HepG2 (cell line): ENCODE measurements around the gene UGT2B15. TPM values are rescaled to one million over a fixed set of nuclear protein-coding genes. Genes with fewer than 3 reads are reported as not detected.

ENCODE experiments used
- ATAC-seq: fragments of 200-7000 bp; cut with Tn5 transposase; 3 replicates; pipeline ENCODE4 v1.9.1; 2020; ENCODE audit warnings: mild to moderate bottlenecking, moderate library complexity
- BruUV-seq: library from RNA; stranded (reverse); fragments of 400-500 nt; replicated peaks from 2 replicates; lab custom pipeline; 2021; lab: Mats Ljungman, UMichigan
- CTCF ChIA-PET: fragments of 300-600 bp; formaldehyde crosslinking; extraction: SDS; loops from one replicate; lab custom pipeline; 2021; ENCODE audit warnings: low total read pairs, inconsistent platforms, low intra/inter-chr PET ratio; lab: Yijun Ruan, JAX
- POLR2A ChIA-PET: fragments of 350-600 bp; sonication (Branson Sonifier 250); formaldehyde crosslinking; loops from one replicate; lab custom pipeline; 2020; ENCODE audit warnings: antibody characterized with exemption, inconsistent platforms; lab: Yijun Ruan, JAX
- DNase-seq: peaks from one replicate; pipeline ENCODE4 v3.0.0-alpha.2; 2015; ENCODE audit warnings: low spot score
- FAIRE-seq: peaks from 3 replicates; lab custom pipeline; 2011; peaks lifted over from hg19 to GRCh38; lab: Jason Lieb, UNC
- H2AFZ ChIP-seq: one replicate; pipeline ENCODE4 v1.6.1; 2011; ENCODE audit warnings: low read length, inconsistent platforms
- H3K27ac ChIP-seq: fragments of 300-600 bp; 3 replicates; pipeline ENCODE4 v1.8.0; 2011; ENCODE audit warnings: mixed run types, mild to moderate bottlenecking, mixed read lengths, low read length, inconsistent platforms; ENCODE audit not compliant: insufficient read depth; ENCODE audit errors: extremely low read length
- H3K27me3 ChIP-seq, 2 experiments: fragments of 200-600 bp in 1 of 2; 2 replicates in 1 of 2; 3 replicates in 1 of 2; pipeline versions ENCODE4 v1.6.0 to v1.8.0; 2011; ENCODE audit warnings: low read length in 2 of 2, mild to moderate bottlenecking in 2 of 2, moderate library complexity in 2 of 2, inconsistent platforms in 1 of 2; ENCODE audit not compliant: insufficient read depth in 2 of 2, control insufficient read depth in 1 of 2
- H3K36me3 ChIP-seq, 2 experiments: fragments of 200-600 bp in 1 of 2; replicated peaks in 1 of 2; 2 replicates in 1 of 2; 3 replicates in 1 of 2; pipeline versions ENCODE4 v1.5.1 to v1.8.0; 2011; ENCODE audit warnings: low read length in 2 of 2, inconsistent platforms in 1 of 2; ENCODE audit not compliant: insufficient read depth in 2 of 2, control insufficient read depth in 1 of 2
- H3K4me1 ChIP-seq: 2 replicates; pipeline ENCODE4 v1.5.1; 2012; ENCODE audit warnings: low read length, inconsistent platforms; ENCODE audit not compliant: insufficient read depth
- H3K4me2 ChIP-seq: 2 replicates; pipeline ENCODE4 v1.6.0; 2011; ENCODE audit warnings: low read depth, low read length, inconsistent platforms
- H3K4me3 ChIP-seq, 3 experiments: fragments of 200-600 bp in 1 of 3; sonication (generic), shearing (Covaris generic) in 1 of 3; replicated peaks in 1 of 3; 2 replicates each; pipeline ENCODE4 v1.5.1; 2011 to 2016; ENCODE audit warnings: low read length in 3 of 3, inconsistent platforms in 2 of 3, low read depth in 2 of 3, mild to moderate bottlenecking in 2 of 3, control low read depth in 1 of 3, mixed read lengths in 1 of 3; ENCODE audit not compliant: insufficient read depth in 1 of 3
- H3K79me2 ChIP-seq: one replicate; pipeline ENCODE4 v1.6.1; 2011; ENCODE audit warnings: low read length, inconsistent platforms; ENCODE audit not compliant: insufficient read depth
- H3K9ac ChIP-seq: 2 replicates; pipeline ENCODE4 v1.6.0; 2011; ENCODE audit warnings: mild to moderate bottlenecking, low read depth, low read length, inconsistent platforms; ENCODE audit not compliant: insufficient read depth
- H3K9me3 ChIP-seq: 2 replicates; pipeline ENCODE4 v1.5.1; 2012; ENCODE audit warnings: mild to moderate bottlenecking, low read length
- H4K20me1 ChIP-seq: 2 replicates; pipeline ENCODE4 v1.6.0; 2011; ENCODE audit warnings: inconsistent platforms, mild to moderate bottlenecking, low read length, moderate library complexity; ENCODE audit not compliant: insufficient read depth
- ARNT ChIP-seq: fragments of 450-650 bp; IDR thresholded peaks from 2 replicates; pipeline ENCODE4 v1.6.1; 2017
- BRF2 ChIP-seq: sonication (generic); formaldehyde crosslinking; IDR thresholded peaks from 2 replicates; pipeline ENCODE4 v1.8.1; 2022; ENCODE audit warnings: mild to moderate bottlenecking, missing genetic modification reagents
- ELF1 ChIP-seq: sonication (generic); formaldehyde crosslinking; IDR thresholded peaks from 2 replicates; pipeline ENCODE4 v1.4.0; 2020; ENCODE audit warnings: missing genetic modification reagents
- HNRNPH1 ChIP-seq: fragments of 200-400 bp; formaldehyde crosslinking; optimal IDR thresholded peaks from 2 replicates; pipeline ENCODE3; 2017; ENCODE audit warnings: mild to moderate bottlenecking, low read depth, low read length
- KDM2A ChIP-seq: sonication (generic); formaldehyde crosslinking; IDR thresholded peaks from 2 replicates; pipeline ENCODE4 v1.4.0; 2020; ENCODE audit warnings: low read depth, missing genetic modification reagents, borderline replicate concordance
- SMAD3 ChIP-seq: sonication (generic); formaldehyde crosslinking; IDR thresholded peaks from 2 replicates; pipeline ENCODE4 v1.4.0; 2020; ENCODE audit warnings: missing genetic modification reagents
- SUZ12 ChIP-seq: fragments of 150-350 bp; IDR thresholded peaks from 2 replicates; pipeline ENCODE4 v1.6.1; 2014; ENCODE audit warnings: low read depth, low read length
- SYNCRIP ChIP-seq: fragments of 200-400 bp; formaldehyde crosslinking; IDR thresholded peaks from 2 replicates; pipeline ENCODE4 v1.6.1; 2018; ENCODE audit warnings: mild to moderate bottlenecking, low read depth, low read length; ENCODE audit not compliant: insufficient read depth
- TAF1 ChIP-seq: sonication (generic); formaldehyde crosslinking; IDR thresholded peaks from 2 replicates; pipeline ENCODE4 v1.4.0; 2020; ENCODE audit warnings: missing genetic modification reagents
- TIGD3 ChIP-seq: sonication (generic); formaldehyde crosslinking; IDR thresholded peaks from 2 replicates; pipeline ENCODE4 v1.5.1; 2020; ENCODE audit warnings: mild to moderate bottlenecking, missing genetic modification reagents, borderline replicate concordance
- XBP1 ChIP-seq: sonication (generic); formaldehyde crosslinking; IDR thresholded peaks from 2 replicates; pipeline ENCODE4 v1.5.0; 2020; ENCODE audit warnings: missing genetic modification reagents
- ZNF260 ChIP-seq: sonication (generic); formaldehyde crosslinking; IDR thresholded peaks from 2 replicates; pipeline ENCODE4 v1.4.0; 2020; ENCODE audit warnings: missing genetic modification reagents, low read depth, mild to moderate bottlenecking, borderline replicate concordance
- ZNF280B ChIP-seq: sonication (generic); formaldehyde crosslinking; IDR thresholded peaks from 2 replicates; pipeline ENCODE4 v1.5.0; 2020; ENCODE audit warnings: missing genetic modification reagents, mild to moderate bottlenecking, borderline replicate concordance
- ZNF724P ChIP-seq: sonication (generic); formaldehyde crosslinking; IDR thresholded peaks from 2 replicates; pipeline ENCODE4 v1.8.0; 2022; ENCODE audit warnings: missing genetic modification reagents, borderline replicate concordance
- ZNF816 ChIP-seq: sonication (generic); formaldehyde crosslinking; IDR thresholded peaks from 2 replicates; pipeline ENCODE4 v1.8.0; 2022; ENCODE audit warnings: missing genetic modification reagents, mild to moderate bottlenecking, borderline replicate concordance
- WGBS: methylation state at CpG from one replicate; pipeline ENCODE4 v1.1.6; 2017; ENCODE audit warnings: low lambda C conversion rate; 5-methylcytosine and 5-hydroxymethylcytosine counted together
- in situ Hi-C: cut with HindIII; loops from 2 replicates; pipeline ENCODE4 v1.10.0; 2017; ENCODE audit warnings: low pct_unique_long_range_greater_than_20kb; ENCODE audit not compliant: extremely low pct_ligation_motif_present
- intact Hi-C: fragments of 100-400 bp; cut with micrococcal nuclease; formaldehyde crosslinking; loops from one replicate; pipeline ENCODE4 v1.10.0; 2022; ENCODE audit not compliant: unreplicated experiment
- polyA plus RNA-seq, 8 experiments: library from polyadenylated mRNA; depleted of rRNA in 3 of 8; stranded (reverse) in 7 of 8; unstranded in 1 of 8; fragments of >200 nt; fragmentation: Illumina TruSeq in 4 of 8; extraction: Trizol in 4 of 8; gene quantifications; 2 replicates each; pipeline versions ENCODE4 v1.2.1 to v1.2.3, GENCODE V29; 2011 to 2016; ENCODE audit warnings: low read depth in 4 of 8, missing spikeins in 1 of 8, mixed read lengths in 1 of 8; ENCODE audit not compliant: insufficient read depth in 1 of 8
- total RNA-seq, 5 experiments: library from RNA; depleted of rRNA; stranded (reverse); fragments of >200 nt; fragmentation: Illumina TruSeq; extraction: Trizol; gene quantifications; 2 replicates each; pipeline ENCODE4 v1.2.3, GENCODE V29; 2016; ENCODE audit warnings: low read depth in 1 of 5

UGT2B15 gene
- total and polyA plus RNA-seq, 2 of the 13 experiments (the other 11 are each of a cell fraction or from before 2014, with no cell fraction given): 0.04 to 0.11 TPM

DNA sequence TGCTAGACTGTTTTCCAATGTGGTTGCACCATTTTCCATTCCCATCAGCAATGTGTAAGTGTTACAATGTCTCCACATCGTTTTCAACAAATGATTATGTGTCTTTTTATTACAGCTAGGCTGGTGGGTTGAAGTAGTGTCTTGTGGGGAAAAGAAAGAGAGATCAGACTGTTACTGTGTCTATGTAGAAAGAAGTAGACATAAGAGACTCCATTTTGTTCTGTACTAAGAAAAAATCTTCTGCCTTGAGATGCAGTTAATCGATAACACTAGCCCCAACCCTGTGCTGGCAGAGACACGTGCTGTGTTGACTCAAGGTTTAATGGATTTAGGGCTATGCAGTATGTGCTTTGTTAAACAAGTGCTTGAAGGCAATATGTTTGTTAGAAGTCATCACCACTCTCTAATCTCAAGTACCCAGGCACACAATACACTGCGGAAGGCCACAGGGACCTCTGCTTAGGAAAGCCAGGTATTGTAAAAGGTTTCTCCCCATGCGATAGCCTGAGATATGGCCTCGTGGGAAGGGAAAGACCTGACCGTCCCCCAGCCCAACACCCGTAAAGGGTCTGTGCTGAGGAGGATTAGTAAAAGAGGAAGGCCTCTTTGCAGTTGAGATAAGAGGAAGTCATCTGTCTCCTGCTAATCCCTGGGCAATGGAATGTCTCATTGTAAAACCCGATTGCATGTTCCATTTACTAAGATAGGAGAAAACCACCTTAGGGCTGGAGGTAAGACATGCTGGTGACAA lies 23.0 kb upstream of the UGT2B15 start:
- no peaks in the 10 kb centered on the region for H4K20me1 ChIP-seq
- in situ Hi-C loops: no loop called here
- no peak for FAIRE-seq
- no peak overlapping the region for H3K4me2 ChIP-seq
- ChIA-PET CTCF (no interaction called here), POLR2A (no interaction called here)
- BruUV-seq: no TSS peak
- H3K4me1 ChIP-seq: no peaks in the 10 kb centered on the region
- no peak overlapping the region for H3K27ac ChIP-seq
- H3K79me2 ChIP-seq: no peaks in the 10 kb centered on the region
- no peak overlapping the region for H3K4me3 ChIP-seq
- H3K36me3 ChIP-seq: no peaks in the 10 kb centered on the region
- intact Hi-C loops: no loop called here
- no peak for DNase-seq
- no peak overlapping the region for H3K9ac ChIP-seq
- H2AFZ ChIP-seq: no peak overlapping the region
- TF ChIP-seq ZNF724P (CRISPR knock-in tag) (no peak), ARNT (no peak), ZNF280B (CRISPR knock-in tag) (no peak), SUZ12 (no peak), ZNF816 (CRISPR knock-in tag) (no peak), HNRNPH1 (no peak), XBP1 (CRISPR knock-in tag) (no peak), TAF1 (CRISPR knock-in tag) (no peak), ZNF260 (CRISPR knock-in tag) (no peak), SYNCRIP (no peak), TIGD3 (CRISPR knock-in tag) (no peak), SMAD3 (CRISPR knock-in tag) (no peak), BRF2 (CRISPR knock-in tag) (no peak), KDM2A (CRISPR knock-in tag) (no peak), ELF1 (no peak)
- no peak for ATAC-seq
- 16% methylated on average over 9 of the region's 9 CpGs for WGBS
- peaks cover 32% of the 10 kb centered on the region for H3K9me3 ChIP-seq
- H3K27me3 ChIP-seq: no peaks in the 10 kb centered on the region
